Fibroblast of villous mesenchyme (primary cell): ENCODE data around the gene UBIAD1. TPM values are rescaled to one million over a fixed set of nuclear protein-coding genes. Genes with fewer than 3 reads are reported as not detected.

ENCODE experiments used
- DNase-seq: peaks from one replicate; pipeline ENCODE4 v3.0.0-alpha.2; 2010; ENCODE audit warnings: low read depth
- H3K4me3 ChIP-seq: 2 replicates; pipeline ENCODE4 v1.5.1; 2011; ENCODE audit warnings: low read depth, mild to moderate bottlenecking, low read length
- CTCF ChIP-seq: IDR thresholded peaks from 2 replicates; pipeline ENCODE4 v1.5.1; 2012; ENCODE audit warnings: low read depth, mild to moderate bottlenecking, low read length; ENCODE audit not compliant: insufficient read depth
- total RNA-seq: library from RNA; depleted of rRNA; stranded (reverse); fragments of >200 nt; gene quantifications from 2 replicates; pipeline ENCODE4 v1.2.3, GENCODE V29; 2012

UBIAD1 gene
- total RNA-seq, result 9.0 and 9.5 TPM in 2 replicates

GRCh38 chr1:11272832-11273594 is at the start of gene UBIAD1:
Gene UBIAD1 (plus strand): TSS chr1:11273198. CDS start chr1:11273532, 334 bp downstream.
- DNase-seq, result peak; percentile 89
- TF ChIP-seq CTCF, result peak; percentile 18
- H3K4me3 ChIP-seq, result peak within 1 kb of the TSS; percentile 84

- H3K4me3 ChIP-seq, result no peak overlapping the region
- no peak for TF ChIP-seq CTCF
- DNase-seq, result peak; percentile 4
Observed at GRCh38 chr1:11227106-11228077, 45.6 kb upstream of the UBIAD1 start.

- TF ChIP-seq CTCF, result no peak
- no peak overlapping the region for H3K4me3 ChIP-seq
- no peak for DNase-seq
Observed at GRCh38 chr1:11229203-11229602, 43.8 kb upstream of the UBIAD1 start.

GRCh38 chr1:11233208-11233607 is 39.8 kb upstream of the UBIAD1 start:
- H3K4me3 ChIP-seq, result no peak overlapping the region
- no peak for DNase-seq
- TF ChIP-seq CTCF, result no peak

- TF ChIP-seq CTCF, result no peak
- DNase-seq, result no peak
- no peak overlapping the region for H3K4me3 ChIP-seq
Observed at GRCh38 chr1:11237356-11237755, 35.6 kb upstream of the UBIAD1 start.

DNA sequence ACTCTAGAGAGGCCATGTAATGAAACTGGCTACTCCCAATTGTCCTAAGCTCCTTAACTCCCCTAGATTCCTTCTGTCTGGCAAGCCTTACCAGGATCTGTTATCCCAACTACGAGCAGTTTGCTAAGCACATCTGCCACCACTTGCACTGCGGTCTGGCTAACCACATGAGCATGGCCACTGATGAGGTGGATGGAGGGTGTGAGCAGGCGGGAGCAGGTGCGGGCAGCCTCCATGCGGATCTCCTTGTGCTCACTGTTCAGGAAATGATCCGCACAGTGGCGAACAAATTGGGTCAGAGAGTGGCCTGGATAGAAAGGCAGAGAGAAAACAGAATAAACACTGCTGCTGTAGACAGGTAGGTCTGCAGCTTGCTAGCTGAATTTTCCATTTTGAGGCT is 34.7 kb upstream of the UBIAD1 start:
- no peak overlapping the region for H3K4me3 ChIP-seq
- no peak for TF ChIP-seq CTCF
- no peak for DNase-seq
